MV-4-11 (cell line): ENCODE measurements around the gene NLK.

ENCODE experiments used
- DNase-seq: peaks from one replicate; lab custom pipeline; 2025; lab: John Stamatoyannopoulos, UW

The NLK gene

GRCh38 chr17:28040406-28040805, 2.1 kb upstream of the NLK start:
- no peak for DNase-seq

GRCh38 chr17:28041068-28041843, 1.2 kb upstream of the NLK start:
- DNase-seq = peak; percentile 100

- DNase-seq = no peak
Observed at GRCh38 chr17:28041844-28042656, 427 bp upstream of the NLK start.

GRCh38 chr17:28042721-28043291, 329 bp downstream of the NLK start:
- DNase-seq = no peak

GRCh38 chr17:28043296-28043695, 819 bp downstream of the NLK start:
- no peak for DNase-seq

- DNase-seq = no peak
Observed at GRCh38 chr17:28043741-28044140, 1.3 kb downstream of the NLK start.

- no peak for DNase-seq
Observed at GRCh38 chr17:28045304-28045703, 2.8 kb downstream of the NLK start.

- peak; percentile 11 for DNase-seq
Observed at GRCh38 chr17:28046034-28046825, 3.8 kb downstream of the NLK start.

- DNase-seq = peak; percentile 6
Observed at GRCh38 chr17:28047806-28048205, 5.3 kb downstream of the NLK start.

GRCh38 chr17:28049071-28049470, 6.6 kb downstream of the NLK start:
- DNase-seq = no peak

GRCh38 chr17:28053044-28053670, 10.7 kb downstream of the NLK start:
- no peak for DNase-seq

GRCh38 chr17:28053725-28054124, 11.2 kb downstream of the NLK start:
- no peak for DNase-seq

GRCh38 chr17:28055546-28056275, 13.2 kb downstream of the NLK start:
- no peak for DNase-seq

- DNase-seq = no peak
Observed at GRCh38 chr17:28056276-28056620, 13.8 kb downstream of the NLK start.

GRCh38 chr17:28057731-28058246, 15.3 kb downstream of the NLK start:
- DNase-seq = no peak

- DNase-seq = no peak
Observed at GRCh38 chr17:28059675-28060074, 17.2 kb downstream of the NLK start.

- DNase-seq = peak; percentile 45
Observed at GRCh38 chr17:28065706-28066105, 23.2 kb downstream of the NLK start.

GRCh38 chr17:28069061-28069460, 26.6 kb downstream of the NLK start:
- DNase-seq = no peak

GRCh38 chr17:28071179-28071578, 28.7 kb downstream of the NLK start:
- no peak for DNase-seq

GRCh38 chr17:28071891-28072606, 29.6 kb downstream of the NLK start:
- peak; percentile 17 for DNase-seq
